LNCAP (cell line): ENCODE measurements around the gene FLRT1.

Experiments
- TF ChIP-seq, protein P1 (sequence below): fragments of 450-650 bp; IDR thresholded peaks from 2 replicates; pipeline ENCODE4 v1.5.1; 2017; ENCODE audit warnings: mild to moderate bottlenecking

FLRT1 gene

GRCh38 chr11:63997104-63997700, 38.5 kb upstream of the FLRT1 start:
- TF ChIP-seq, protein P1, sequence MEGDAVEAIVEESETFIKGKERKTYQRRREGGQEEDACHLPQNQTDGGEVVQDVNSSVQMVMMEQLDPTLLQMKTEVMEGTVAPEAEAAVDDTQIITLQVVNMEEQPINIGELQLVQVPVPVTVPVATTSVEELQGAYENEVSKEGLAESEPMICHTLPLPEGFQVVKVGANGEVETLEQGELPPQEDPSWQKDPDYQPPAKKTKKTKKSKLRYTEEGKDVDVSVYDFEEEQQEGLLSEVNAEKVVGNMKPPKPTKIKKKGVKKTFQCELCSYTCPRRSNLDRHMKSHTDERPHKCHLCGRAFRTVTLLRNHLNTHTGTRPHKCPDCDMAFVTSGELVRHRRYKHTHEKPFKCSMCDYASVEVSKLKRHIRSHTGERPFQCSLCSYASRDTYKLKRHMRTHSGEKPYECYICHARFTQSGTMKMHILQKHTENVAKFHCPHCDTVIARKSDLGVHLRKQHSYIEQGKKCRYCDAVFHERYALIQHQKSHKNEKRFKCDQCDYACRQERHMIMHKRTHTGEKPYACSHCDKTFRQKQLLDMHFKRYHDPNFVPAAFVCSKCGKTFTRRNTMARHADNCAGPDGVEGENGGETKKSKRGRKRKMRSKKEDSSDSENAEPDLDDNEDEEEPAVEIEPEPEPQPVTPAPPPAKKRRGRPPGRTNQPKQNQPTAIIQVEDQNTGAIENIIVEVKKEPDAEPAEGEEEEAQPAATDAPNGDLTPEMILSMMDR, result no peak

- TF ChIP-seq, protein P1, result no peak
Measured at GRCh38 chr11:63997801-63998337, 37.9 kb upstream of the FLRT1 start.

- TF ChIP-seq, protein P1, result no peak
Measured at GRCh38 chr11:63998558-63999348, 37.0 kb upstream of the FLRT1 start.

DNA sequence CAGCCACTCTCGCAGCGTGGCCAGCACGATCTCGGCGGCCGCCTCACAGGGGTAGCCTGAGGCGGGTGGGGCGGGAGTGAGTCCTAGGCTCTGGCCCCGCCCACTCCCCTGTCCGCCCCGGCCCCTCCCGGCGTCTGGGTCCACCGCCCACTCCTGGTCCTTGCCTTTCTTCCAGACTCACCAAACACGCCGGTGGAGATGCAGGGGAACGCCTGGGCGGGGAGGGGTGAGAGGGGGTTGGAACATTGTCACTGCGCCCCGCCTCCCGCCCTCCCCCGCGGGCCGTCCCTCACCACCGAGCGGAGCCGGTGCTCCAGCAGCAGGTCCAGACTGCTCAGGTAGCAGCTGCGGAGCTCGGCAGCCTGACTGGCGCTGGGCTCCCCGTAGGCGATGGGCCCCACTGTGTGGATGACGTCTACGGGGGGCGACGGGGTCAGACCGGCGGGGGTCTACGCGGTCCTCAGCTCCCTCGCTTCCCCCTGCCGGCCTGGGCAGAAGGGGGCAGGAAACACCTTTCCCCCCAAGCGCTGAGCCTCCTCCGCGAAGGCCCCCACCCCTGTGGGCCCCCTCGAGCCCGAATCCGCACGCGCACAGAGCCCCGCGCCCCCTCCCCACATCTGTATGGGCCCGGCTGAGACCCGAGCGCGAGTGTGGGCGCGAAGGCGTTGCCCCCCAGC, 36.2 kb upstream of the FLRT1 start:
- TF ChIP-seq, protein P1, result no peak

DNA sequence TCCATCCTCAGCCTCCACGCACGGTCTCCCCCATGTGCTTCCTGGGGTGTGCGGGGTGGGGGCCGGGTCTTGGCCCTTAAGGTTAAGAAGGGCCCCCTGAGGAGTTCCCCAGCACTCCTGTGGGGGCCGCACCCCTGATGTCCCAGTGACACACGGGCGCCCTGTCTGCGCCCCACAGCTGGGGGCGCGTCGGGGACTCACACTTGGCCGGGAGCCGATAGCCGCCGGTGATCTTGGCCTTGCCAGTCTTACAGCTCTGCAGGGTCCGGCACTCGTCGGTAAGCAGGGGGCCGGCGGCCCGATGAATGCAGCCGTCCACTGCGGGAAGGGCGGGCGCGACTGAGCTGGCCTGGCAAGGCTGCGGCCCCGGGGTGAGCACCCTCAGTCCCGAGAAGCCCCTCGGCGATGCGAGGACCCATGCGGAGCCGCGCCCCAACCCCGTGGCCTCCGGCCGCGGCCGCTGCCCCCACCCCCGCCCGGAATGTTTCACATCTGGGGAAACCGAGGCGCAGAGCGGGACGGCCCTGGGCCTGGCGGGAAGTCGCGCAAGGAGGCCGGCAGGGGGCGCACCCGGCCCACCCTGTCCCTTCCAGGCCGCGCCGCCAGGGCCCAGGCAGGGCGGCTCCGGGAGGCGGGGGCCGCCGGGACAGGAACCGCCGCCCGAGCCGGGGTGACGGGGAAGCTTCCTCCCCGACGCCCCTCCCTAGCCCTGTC, 35.5 kb upstream of the FLRT1 start:
- TF ChIP-seq, protein P1, result no peak

- TF ChIP-seq, protein P1, result no peak
Measured at GRCh38 chr11:64000740-64001483, 34.8 kb upstream of the FLRT1 start.
